Esophagus muscularis mucosa (tissue), 3 donors: ENCODE data around the gene HENMT1.

Source experiments
- CTCF ChIP-seq, 3 experiments: fragments of 200-600 bp in 2 of 3; fragments of 450-650 bp in 1 of 3; sonication (generic) in 2 of 3; IDR thresholded peaks; one replicate each; pipeline ENCODE4 v1.5.1; 2017 to 2019; ENCODE audit warnings: antibody characterized with exemption in 3 of 3, mild to moderate bottlenecking in 2 of 3, moderate library complexity in 1 of 3
- EP300 ChIP-seq: sonication (generic); formaldehyde crosslinking; IDR thresholded peaks from one replicate; pipeline ENCODE4 v1.6.1; 2017; ENCODE audit warnings: antibody characterized with exemption

- TF ChIP-seq CTCF (IDR thresholded peaks at IDR 0.05) = no peak
- no peak for TF ChIP-seq EP300
Observed at GRCh38 chr1:108695535-108695934, 34.6 kb upstream of the HENMT1 start.
